PC-9 (cell line): ENCODE measurements around the gene PDE6B.

Source experiments
- EZH2 ChIP-seq: fragments of 200-600 bp; sonication (generic); IDR thresholded peaks from 2 replicates; pipeline ENCODE4 v1.8.0; 2017; ENCODE audit warnings: antibody characterized with exemption, low read depth
- TF ChIP-seq, protein P1 (sequence below): fragments of 200-600 bp; sonication (generic); conservative IDR thresholded peaks from 2 replicates; pipeline ENCODE4 v1.6.1; 2017; ENCODE audit warnings: mixed run types, antibody characterized with exemption, mild to moderate bottlenecking, moderate library complexity

DNA sequence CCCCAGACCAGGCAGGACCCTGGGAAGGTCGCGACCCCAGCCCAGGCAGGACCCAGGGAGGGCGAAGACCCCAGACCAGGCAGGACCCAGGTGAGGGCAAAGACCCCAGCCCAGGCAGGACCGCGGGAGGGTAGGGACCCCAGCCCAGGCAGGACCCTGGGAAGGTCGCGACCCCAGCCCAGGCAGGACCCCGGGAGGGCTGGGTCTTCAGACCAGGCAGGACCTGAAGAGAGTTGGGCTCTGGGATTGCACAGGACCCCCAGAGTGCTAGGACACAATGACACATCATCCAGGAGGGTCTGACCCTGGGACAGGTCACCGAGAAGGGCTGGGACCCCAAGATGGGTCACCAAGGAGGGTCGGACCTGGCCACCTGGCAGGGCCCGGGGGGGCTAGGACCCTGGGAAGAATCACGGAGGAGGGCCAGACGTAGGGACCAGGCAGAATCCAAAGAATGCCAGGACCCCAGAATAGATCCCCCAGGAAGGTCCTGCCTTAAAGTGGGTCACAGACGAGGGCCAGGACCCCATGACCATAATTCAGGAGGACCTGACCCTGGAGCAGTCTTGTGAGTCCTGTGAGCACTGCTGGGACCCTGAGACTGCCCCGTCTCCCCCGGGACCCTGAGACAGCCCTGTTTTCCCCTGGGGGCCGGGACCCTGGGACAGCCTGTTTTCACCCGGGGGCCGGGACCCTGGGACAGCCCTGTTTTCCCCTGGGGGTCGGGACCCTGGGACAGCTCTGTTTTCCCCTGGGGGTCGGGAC lies 81.6 kb downstream of the PDE6B start:
- TF ChIP-seq, protein P1, sequence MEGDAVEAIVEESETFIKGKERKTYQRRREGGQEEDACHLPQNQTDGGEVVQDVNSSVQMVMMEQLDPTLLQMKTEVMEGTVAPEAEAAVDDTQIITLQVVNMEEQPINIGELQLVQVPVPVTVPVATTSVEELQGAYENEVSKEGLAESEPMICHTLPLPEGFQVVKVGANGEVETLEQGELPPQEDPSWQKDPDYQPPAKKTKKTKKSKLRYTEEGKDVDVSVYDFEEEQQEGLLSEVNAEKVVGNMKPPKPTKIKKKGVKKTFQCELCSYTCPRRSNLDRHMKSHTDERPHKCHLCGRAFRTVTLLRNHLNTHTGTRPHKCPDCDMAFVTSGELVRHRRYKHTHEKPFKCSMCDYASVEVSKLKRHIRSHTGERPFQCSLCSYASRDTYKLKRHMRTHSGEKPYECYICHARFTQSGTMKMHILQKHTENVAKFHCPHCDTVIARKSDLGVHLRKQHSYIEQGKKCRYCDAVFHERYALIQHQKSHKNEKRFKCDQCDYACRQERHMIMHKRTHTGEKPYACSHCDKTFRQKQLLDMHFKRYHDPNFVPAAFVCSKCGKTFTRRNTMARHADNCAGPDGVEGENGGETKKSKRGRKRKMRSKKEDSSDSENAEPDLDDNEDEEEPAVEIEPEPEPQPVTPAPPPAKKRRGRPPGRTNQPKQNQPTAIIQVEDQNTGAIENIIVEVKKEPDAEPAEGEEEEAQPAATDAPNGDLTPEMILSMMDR: no peak
- no peak for TF ChIP-seq EZH2
